GM12892 (cell line): ENCODE measurements around the gene SMAD9.

ENCODE experiments used
- POLR2A ChIP-seq: IDR thresholded peaks from 2 replicates; pipeline ENCODE4 v1.6.1; 2011; ENCODE audit warnings: low read depth, low read length, control low read depth
- POLR2AphosphoS5 ChIP-seq: IDR thresholded peaks from 2 replicates; pipeline ENCODE4 v1.6.1; 2011; ENCODE audit warnings: low read depth, low read length, control low read depth

GRCh38 chr13:36815062-36815461 lies 105.0 kb downstream of the SMAD9 start:
- TF ChIP-seq POLR2A (no peak), POLR2AphosphoS5 (no peak)
